ENCODE data around the gene USO1.

GRCh38 chr4:75678473-75678872, 45.9 kb upstream of the USO1 start:
- TF ChIP-seq, protein P1, sequence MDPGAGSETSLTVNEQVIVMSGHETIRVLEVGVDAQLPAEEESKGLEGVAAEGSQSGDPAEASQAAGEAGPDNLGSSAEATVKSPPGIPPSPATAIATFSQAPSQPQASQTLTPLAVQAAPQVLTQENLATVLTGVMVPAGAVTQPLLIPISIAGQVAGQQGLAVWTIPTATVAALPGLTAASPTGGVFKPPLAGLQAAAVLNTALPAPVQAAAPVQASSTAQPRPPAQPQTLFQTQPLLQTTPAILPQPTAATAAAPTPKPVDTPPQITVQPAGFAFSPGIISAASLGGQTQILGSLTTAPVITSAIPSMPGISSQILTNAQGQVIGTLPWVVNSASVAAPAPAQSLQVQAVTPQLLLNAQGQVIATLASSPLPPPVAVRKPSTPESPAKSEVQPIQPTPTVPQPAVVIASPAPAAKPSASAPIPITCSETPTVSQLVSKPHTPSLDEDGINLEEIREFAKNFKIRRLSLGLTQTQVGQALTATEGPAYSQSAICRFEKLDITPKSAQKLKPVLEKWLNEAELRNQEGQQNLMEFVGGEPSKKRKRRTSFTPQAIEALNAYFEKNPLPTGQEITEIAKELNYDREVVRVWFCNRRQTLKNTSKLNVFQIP (CRISPR knock-in tag; IDR thresholded peaks at IDR 0.05; ENCODE audit: borderline replicate concordance, low read depth): no peak
- TF ChIP-seq, protein P2, sequence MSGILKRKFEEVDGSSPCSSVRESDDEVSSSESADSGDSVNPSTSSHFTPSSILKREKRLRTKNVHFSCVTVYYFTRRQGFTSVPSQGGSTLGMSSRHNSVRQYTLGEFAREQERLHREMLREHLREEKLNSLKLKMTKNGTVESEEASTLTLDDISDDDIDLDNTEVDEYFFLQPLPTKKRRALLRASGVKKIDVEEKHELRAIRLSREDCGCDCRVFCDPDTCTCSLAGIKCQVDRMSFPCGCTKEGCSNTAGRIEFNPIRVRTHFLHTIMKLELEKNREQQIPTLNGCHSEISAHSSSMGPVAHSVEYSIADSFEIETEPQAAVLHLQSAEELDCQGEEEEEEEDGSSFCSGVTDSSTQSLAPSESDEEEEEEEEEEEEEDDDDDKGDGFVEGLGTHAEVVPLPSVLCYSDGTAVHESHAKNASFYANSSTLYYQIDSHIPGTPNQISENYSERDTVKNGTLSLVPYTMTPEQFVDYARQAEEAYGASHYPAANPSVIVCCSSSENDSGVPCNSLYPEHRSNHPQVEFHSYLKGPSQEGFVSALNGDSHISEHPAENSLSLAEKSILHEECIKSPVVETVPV (CRISPR knock-in tag; IDR thresholded peaks at IDR 0.05): no peak
- TF ChIP-seq GLIS3 (CRISPR knock-in tag; IDR thresholded peaks at IDR 0.05) (no peak), ZNF8 (CRISPR knock-in tag; IDR thresholded peaks at IDR 0.05) (no peak), TSHZ2 (CRISPR knock-in tag; IDR thresholded peaks at IDR 0.05) (no peak), ZFP30 (CRISPR knock-in tag; IDR thresholded peaks at IDR 0.05) (no peak), OSR1 (CRISPR knock-in tag; IDR thresholded peaks at IDR 0.05) (no peak), CSDC2 (CRISPR knock-in tag; IDR thresholded peaks at IDR 0.05) (no peak), ISL1 (CRISPR knock-in tag; IDR thresholded peaks at IDR 0.05) (no peak)
- TF ChIP-seq, protein P3, sequence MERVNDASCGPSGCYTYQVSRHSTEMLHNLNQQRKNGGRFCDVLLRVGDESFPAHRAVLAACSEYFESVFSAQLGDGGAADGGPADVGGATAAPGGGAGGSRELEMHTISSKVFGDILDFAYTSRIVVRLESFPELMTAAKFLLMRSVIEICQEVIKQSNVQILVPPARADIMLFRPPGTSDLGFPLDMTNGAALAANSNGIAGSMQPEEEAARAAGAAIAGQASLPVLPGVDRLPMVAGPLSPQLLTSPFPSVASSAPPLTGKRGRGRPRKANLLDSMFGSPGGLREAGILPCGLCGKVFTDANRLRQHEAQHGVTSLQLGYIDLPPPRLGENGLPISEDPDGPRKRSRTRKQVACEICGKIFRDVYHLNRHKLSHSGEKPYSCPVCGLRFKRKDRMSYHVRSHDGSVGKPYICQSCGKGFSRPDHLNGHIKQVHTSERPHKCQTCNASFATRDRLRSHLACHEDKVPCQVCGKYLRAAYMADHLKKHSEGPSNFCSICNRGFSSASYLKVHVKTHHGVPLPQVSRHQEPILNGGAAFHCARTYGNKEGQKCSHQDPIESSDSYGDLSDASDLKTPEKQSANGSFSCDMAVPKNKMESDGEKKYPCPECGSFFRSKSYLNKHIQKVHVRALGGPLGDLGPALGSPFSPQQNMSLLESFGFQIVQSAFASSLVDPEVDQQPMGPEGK (CRISPR knock-in tag; IDR thresholded peaks at IDR 0.05; ENCODE audit: borderline replicate concordance): no peak
